ENCODE results near the gene OLA1.
A peak's percentile ranks its signal among the peaks of the same experiment; 100 is the strongest.
"Not testable (repeated sequence)": the region's sequence is repeated elsewhere in the genome, so short reads cannot be mapped to it uniquely, and the experiment has no call there.

The OLA1 gene

DNA sequence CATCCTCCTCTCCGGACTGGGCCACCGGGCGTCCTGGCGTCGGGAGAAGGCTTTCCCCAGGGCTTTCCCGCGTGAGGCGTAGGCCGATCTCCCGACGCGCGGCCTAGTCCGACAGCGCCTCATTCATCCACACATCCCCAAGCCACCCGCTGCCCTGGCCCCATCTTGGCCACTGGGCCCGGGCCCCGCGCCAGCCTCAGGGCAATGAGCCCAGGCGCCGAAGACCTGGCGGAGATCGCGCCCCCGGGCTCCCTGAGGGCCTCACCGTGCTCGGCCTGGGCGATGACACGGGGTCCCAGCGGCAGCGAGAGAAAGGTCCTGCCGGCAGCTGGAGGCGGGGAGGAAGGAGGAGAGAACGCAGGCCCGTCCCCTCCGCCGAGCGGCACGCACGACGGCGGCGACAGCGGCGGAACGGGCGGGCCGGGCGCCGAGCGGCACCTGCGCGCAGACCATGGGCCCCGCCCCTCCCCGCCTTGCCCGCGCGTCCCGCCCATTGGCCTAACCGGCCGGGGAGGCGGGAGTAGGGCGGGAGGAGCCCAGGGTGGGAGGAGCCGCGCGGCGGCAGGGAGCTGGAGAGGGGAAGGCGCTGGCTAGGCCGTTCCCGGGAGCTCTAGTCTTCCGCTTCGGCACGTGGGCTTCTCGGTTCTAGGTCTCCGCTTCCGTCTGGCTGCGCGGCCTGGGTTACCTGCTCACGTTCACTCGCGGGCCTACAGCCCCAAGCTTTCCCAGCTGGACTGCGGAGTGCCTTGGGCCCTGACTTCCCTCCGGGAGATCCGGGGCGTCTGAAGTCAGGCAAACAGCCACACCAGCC is at the start of gene OLA1:
Gene OLA1 (minus strand): TSS at position 346 of the 811 bp plus-strand sequence. CDS start 1,717 bp downstream, outside the sequence.
- peak; percentile 94 for DNase-seq (ENCODE audit: low read depth)

DNA sequence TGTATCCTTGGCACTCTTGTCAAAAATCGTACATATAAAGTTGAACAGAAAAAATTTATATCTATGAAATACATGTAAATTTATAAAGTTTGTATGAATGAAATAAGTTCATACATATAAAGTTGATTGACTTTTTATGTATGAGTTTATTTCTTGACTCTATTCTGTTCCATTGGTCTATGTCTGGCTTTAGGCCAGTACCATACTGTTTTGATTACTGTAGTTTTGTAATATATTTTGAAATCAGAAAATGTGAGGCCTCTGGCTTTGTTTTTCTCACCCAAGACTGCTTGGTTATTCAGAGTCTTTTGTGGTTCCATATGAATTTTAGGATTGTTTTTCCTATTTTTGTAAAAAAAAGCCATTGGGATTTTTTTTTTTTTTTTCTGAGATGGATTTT is 44.6 kb upstream of the OLA1 start:
- DNase-seq (ENCODE audit: low read depth): no peak

GRCh38 chr2:174286172-174286571 is 37.8 kb upstream of the OLA1 start:
- no peak for DNase-seq (ENCODE audit: low read depth)

- no peak for DNase-seq (ENCODE audit: low read depth)
These were observed 34.1 kb upstream of the OLA1 start for GRCh38 chr2:174282441-174282840.

DNA sequence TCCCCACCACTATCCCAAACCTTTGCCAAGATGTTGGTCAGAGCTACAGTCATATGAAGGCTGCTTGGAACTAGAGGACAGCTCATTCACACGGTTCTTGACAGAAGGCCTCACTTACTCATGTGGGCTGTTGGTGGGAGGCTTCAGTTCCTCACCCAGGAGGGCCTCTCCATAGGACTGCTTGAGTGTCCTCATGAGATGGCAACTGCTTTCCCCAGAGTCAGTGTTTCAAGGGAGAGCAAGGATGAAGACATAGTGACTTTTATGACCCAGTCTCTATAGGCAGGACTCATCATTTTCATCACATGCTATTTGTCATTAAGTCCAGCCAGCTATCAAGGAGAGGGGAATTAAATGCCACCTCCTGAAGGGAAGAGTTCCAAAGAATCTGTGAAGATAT is 33.4 kb upstream of the OLA1 start:
- DNase-seq (ENCODE audit: low read depth): no peak

- DNase-seq (ENCODE audit: low read depth): no peak
These were observed 32.3 kb upstream of the OLA1 start for GRCh38 chr2:174280596-174280995.

- not testable (repeated sequence) for DNase-seq (ENCODE audit: low read depth)
These were observed 21.9 kb upstream of the OLA1 start for GRCh38 chr2:174270263-174270662.

- no peak for DNase-seq (ENCODE audit: low read depth)
These were observed 18.0 kb upstream of the OLA1 start for GRCh38 chr2:174266288-174266687.

GRCh38 chr2:174263997-174264396 is 15.7 kb upstream of the OLA1 start:
- DNase-seq (ENCODE audit: low read depth): no peak

DNA sequence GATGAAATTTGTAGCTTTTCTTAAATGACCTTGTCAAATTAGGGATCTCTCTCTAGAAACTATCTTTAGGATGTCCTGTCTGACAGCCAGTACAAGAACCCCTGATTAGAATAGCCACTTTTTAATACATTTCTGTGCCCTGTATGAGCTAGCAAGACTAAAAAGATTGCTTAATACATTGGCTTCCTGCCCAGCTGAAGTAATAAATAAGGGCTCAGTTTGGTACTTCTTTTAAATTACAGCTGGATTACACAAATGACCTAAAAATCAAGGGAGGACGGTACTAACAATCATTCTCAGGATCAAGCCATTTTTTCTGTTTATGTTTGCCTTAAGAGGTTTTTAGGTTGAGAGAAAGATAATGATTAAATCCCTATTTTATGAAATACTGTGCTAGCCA is 11.6 kb upstream of the OLA1 start:
- no peak for DNase-seq (ENCODE audit: low read depth)

GRCh38 chr2:174254267-174254666 is 5.9 kb upstream of the OLA1 start:
- no peak for DNase-seq (ENCODE audit: low read depth)

DNA sequence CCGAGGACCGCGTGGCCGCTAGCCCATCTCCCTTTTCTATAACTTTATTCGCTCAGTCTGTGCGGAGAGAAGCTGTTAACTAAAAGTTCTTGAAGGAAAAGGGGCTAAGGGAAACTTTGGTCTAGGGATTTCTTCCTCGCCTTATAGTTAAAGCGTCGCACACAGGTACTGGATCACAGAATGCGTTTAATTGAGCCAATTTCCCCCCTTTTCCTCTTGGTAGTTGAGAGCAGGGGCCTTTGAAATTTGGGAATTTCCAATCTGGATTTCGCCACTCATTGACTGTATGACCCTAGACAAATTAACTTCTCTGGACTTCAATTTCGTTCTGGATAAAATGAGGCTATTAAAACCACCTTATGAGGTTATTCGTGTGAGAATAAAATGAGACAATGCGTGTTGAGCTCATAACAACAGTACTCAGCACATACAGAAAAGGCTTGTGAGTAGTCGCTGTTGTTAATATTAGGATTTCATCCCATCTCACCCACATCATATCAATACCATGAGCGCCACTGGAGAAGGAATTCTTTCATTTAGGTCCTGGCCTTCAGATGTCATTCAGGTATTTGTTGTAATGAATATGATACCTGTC is 763 bp upstream of the OLA1 start:
- DNase-seq (ENCODE audit: low read depth): no peak

GRCh38 chr2:174247474-174248186 is 702 bp downstream of the OLA1 start:
- DNase-seq (ENCODE audit: low read depth): no peak

GRCh38 chr2:174246944-174247381 is 1.4 kb downstream of the OLA1 start:
- no peak for DNase-seq (ENCODE audit: low read depth)

DNA sequence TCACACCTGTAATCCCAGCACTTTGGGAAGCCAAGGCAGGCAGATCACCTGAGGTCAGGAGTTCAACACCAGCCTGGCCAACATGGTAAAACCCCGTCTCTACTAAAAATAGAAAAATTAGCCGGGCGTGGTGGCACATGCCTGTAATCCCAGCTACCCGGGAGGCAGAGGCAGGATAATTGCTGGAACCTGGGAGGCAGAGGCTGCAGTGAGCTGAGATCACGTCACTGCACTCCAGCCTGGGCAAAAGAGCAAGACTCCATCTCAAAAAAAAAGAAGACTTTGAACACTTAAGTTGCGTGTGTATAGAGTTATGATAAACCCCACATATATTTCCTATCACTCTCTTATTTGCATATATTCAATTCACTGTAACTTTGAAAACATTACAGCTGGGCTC is 2.7 kb downstream of the OLA1 start:
- not testable (repeated sequence) for DNase-seq (ENCODE audit: low read depth)

- no peak for DNase-seq (ENCODE audit: low read depth)
These were observed 3.3 kb downstream of the OLA1 start for GRCh38 chr2:174245065-174245464.

DNA sequence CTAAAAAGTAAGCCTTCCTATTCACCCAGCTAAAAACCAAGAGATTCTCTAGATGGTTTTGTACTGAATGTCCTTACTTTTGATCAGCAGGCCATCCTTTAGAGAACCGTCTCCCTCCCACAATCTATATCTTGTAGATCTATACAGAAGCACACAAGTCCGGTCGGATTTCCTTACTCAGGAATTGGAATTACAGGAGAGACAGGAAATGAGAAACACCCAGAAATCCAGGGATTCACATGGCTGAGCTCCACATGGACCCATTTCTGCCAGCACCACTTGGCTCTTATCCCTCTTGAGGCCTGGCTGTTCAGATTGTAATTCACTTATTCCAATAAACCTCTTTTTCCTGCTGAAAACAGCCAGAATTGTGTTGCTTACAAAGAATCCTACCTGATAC is 4.5 kb downstream of the OLA1 start:
- no peak for DNase-seq (ENCODE audit: low read depth)

- DNase-seq (ENCODE audit: low read depth): no peak
These were observed 8.2 kb downstream of the OLA1 start for GRCh38 chr2:174240097-174240496.

DNA sequence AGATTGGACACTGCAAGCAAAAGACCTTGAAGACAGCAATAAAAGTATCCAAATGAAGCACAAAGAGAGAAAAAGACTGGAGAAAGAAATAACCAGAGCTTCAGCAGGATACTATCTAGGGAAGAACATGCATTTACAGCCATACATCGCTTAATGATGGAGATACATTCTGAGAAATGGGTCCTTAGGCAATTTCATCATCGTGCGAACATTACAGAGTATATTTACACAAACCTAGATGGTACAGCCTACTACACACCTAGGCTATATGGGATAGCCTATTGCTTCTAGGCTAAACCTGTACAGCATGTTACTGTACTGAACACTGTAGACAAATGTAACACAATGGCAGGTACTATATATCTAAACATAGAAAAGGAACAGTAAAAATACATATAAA is 11.9 kb downstream of the OLA1 start:
- DNase-seq (ENCODE audit: low read depth): no peak

DNA sequence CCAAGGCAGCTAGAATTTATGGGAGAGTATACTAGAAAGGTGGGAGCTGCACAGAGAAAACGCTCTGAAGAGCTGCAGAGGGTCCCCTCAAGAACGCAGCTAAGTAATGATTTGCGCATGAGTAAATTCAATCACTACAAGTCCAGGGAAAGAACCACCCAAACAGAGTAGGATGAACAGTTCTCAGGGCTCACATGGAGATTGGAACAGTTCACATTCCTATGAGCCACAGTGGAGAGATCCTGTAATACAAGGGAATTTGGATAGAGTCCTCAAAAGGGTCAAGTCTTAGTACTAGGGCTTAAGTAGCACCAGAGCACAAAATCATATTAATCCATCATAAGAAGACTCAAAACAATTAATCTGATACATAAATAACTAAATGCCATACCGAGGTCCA is 12.7 kb downstream of the OLA1 start:
- DNase-seq (ENCODE audit: low read depth): no peak

DNA sequence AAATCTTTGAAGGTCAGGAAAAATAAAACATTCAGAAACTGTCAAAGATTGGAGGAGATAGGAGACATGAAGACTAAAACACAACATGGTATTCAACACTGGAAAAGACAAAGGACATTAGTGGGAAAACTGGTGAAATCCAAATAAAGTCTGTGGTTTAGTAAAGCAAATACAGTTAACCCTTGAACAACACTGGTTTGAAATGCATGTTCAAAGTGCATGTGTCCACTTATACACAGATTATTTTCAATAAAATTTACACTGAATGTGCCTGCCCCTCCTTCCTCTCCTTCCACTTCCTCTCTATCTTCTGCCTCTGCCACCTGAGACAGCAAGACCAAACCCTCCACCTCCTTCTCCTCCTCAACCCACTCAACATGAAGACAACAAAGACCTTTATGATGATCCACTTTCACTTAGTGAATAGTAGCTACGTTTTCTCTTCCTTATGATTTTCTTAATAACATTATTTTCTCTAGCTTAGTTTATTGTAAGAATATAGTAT is 14.5 kb downstream of the OLA1 start:
- DNase-seq (ENCODE audit: low read depth): no peak

GRCh38 chr2:174227748-174228147 is 20.6 kb downstream of the OLA1 start:
- no peak for DNase-seq (ENCODE audit: low read depth)

Measured in stimulated activated CD8-positive, alpha-beta memory T cell treated with anti-CD3 and anti-CD28 coated beads, Interleukin-7, amount 100 ng/mL, for 24 hours (primary cell).